Hematopoietic multipotent progenitor cell treated with erythropoietin and hydrocortisone succinate and interleukin-3 and kit ligand, for 17 days (in vitro differentiated cells): ENCODE data around the gene GRB10.

ENCODE experiments used
- DNase-seq: peaks from one replicate; pipeline ENCODE4 v3.0.0-alpha.2; 2015; ENCODE audit warnings: low spot score

Gene GRB10

GRCh38 chr7:50667789-50668226 is 114.9 kb downstream of the GRB10 start:
- no peak for DNase-seq

- DNase-seq = no peak
Observed at GRCh38 chr7:50667338-50667737, 115.4 kb downstream of the GRB10 start.

DNA sequence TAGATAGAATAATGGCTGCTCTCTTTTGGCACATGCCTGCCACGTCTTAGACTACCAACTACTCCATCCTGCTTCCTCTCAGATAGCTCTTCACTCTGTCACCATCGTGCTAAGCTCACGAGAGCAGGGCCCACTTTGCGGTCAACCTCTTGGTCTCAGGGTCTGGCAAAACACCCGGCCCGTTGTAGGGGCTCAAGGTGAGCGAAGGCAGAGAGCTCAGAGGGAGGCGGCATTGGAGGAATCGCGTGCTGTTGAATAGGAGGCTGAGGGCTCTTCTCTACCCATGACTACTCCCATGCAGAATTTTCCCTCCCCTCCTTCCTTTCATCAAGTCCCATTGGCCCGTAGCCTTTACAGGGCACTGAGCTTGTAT is 116.6 kb downstream of the GRB10 start:
- no peak for DNase-seq

DNA sequence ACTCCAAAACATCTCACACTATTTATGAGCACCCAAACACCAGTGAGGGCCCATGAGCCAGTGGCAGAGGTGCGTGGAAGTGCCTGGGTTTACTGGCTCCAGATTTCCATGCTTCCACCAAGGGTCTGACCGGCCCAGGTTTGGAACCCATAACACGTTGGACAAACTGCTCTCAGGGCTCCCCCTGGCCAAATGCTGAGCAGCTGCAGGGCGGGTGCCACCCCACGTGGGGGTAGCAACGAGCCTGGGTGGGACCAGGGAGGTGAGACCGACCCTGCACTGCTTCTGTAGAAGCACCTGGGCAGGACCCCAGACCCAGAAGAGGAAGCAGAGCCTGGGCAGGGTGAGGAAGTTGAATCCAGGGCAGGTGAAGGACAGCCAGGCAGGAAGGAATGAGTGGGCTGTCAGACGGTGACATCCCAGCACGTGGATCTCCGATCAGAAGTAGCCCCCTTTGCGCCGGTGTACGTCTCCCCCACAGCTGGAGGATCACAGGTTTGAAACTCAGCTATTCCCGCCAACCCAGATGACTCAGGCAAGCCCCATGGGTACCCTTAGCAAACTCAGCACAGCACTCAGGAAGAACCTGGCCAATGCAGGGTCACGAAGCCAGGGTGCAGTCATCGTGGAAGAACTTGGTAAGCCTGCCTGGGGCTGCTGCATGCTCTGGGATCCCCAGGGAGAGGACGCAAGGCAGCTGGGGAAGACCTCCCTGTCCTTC is 117.1 kb downstream of the GRB10 start:
- no peak for DNase-seq

DNA sequence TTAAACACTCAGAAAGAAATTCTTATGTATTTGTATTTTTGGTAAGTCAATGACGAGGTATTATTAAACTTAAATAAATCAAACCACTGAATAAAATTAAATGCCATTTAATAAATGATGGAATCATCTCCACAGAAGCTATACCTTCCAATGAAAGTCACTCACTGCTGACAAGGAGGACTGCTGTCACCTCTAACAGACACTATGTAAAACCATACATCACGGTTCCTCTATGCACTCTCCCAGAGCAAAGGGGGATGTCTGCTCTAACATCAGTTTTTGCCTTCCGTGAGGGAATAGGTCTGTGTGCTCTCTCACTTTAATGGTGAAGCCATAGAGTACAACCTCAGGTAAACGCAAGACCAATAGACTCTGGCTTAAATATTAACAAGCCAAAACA is 117.8 kb downstream of the GRB10 start:
- DNase-seq = no peak

DNA sequence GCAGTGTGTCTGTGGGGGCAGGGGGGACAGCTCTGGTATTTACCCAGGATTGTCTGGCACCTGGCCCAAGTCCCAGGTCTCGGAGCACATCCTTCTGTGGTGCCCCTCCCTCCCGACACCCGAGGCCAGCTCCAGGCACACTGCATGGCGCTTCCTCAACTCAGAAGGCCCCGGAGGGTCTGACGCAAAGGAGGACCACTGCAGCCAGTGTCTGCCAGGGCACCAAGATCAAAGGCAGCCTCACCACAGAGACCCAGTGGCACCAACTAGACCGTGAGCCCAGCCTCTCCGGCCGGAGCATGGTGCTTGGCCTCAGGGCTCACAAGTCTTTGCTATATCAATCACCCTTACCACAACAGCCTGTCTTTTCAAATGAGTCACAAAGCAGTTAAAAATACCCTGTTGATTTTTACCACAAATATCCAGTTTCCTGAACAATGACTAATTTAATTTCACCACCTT is 118.2 kb downstream of the GRB10 start:
- no peak for DNase-seq

DNA sequence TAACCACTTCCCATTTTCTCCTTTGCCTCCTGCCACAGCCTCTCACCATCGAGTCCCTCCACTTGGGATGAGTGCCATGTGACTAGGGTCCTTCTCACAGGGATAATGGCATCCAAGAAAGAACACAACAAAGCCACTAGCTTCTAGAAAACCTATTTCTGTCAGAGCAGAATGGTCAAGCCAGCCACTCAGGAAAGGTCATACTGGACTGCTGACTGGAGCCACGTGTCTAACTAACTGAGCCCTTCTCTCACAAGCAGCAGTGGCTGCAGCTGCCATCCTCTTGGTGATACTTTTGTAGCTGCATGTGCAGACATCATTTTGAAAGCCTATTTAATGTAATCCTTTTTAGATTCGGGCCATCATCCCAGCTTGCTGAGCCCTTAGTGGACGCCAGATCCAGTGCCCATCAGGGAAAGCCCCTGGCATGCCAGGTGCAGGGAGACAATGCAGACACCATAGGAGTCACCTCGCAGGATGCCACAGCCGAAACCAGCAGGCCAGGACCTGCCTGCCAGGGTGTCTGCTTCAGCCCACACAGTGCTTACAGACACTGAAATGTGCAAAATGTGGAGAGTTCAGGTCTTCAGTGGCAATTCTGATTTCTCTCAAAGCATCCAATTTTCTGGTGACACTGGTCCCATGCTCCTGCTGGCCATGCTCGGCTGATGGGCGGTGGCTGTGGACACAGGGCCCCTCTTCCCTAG is 119.1 kb downstream of the GRB10 start:
- DNase-seq = no peak

DNA sequence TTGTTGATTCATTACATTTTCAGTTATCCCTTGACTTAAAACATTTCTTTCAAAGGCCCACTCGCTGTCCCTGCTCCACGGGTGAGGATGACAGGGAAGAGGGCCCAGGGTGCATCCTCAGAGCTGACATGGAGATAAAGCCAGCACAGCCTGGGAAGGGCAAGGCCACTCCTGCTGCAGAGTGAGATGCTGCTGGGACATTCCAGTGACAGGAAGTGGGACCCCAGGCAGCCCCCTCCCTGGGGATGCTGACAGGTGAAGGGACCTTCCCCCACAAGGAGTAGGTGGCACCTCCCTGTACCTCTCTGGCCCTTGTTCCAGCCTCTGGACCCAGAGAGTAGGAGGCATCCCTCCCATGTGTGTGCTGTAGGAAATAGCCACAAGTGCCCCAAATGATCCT is 119.7 kb downstream of the GRB10 start:
- no peak for DNase-seq

DNA sequence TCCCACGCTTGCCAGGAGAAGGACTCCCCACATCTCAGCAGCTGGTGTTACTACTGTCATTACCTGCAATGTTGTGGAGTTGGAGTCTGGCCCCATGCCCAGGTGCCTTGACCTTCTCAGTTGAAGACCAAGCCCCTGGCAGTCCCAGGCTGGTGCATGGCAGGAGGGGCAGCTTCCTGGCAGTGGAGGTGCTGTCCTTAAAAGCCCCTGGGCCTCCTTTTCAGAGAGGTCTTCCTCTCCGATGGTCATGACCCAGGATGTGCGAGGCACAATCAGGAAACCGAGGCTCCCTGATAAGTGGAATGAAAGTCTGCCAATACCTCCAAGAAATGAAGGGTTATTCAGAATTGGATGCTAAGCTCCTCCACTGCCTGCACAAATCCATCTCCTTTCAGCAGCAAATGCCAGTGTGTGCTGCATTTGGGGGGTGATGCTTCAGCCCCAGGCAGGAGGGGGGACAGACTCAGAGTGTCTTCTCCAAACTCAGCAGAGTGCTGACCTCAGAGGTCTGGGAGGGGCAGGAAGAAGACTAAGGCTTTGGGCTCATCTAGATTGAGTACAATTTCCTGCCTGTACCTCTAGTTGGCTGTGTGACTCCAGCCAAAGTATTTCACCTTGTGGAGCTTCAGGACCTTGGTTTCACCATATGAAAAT is 120.5 kb downstream of the GRB10 start:
- no peak for DNase-seq

DNA sequence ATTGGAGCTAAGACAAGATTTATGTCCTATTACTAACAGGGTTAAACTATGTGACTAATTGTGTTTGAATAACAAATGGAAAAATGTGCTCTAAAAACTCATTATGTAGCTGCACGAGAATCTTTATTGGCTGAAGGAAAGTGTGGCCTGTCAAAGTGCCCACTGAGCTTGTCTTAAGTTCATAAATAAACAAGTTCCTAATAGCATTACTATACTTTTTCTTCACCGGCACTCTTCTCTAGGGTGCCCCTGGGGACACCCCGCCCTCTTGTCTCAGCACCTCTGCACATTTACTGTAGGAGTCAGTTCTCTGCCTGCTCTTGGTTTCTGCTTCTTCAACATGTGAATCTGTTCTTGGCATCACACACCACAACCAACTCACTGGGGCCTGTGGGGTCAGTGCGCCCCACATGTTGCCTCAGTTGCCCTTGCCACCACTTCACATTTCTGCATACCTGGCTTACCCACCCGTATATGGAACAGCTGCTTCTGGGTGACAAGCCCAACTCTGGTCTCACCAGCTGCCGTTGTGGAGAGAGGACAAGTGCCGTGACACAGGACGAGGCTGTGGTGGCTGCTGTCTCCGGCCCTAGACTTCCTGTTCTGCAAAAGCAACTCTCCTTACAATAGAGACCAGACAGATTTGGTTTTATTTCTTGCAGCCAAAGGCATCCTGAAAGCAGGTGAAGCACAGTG is 121.2 kb downstream of the GRB10 start:
- no peak for DNase-seq

- DNase-seq = no peak
Observed at GRCh38 chr7:50660830-50661175, 121.9 kb downstream of the GRB10 start.

DNA sequence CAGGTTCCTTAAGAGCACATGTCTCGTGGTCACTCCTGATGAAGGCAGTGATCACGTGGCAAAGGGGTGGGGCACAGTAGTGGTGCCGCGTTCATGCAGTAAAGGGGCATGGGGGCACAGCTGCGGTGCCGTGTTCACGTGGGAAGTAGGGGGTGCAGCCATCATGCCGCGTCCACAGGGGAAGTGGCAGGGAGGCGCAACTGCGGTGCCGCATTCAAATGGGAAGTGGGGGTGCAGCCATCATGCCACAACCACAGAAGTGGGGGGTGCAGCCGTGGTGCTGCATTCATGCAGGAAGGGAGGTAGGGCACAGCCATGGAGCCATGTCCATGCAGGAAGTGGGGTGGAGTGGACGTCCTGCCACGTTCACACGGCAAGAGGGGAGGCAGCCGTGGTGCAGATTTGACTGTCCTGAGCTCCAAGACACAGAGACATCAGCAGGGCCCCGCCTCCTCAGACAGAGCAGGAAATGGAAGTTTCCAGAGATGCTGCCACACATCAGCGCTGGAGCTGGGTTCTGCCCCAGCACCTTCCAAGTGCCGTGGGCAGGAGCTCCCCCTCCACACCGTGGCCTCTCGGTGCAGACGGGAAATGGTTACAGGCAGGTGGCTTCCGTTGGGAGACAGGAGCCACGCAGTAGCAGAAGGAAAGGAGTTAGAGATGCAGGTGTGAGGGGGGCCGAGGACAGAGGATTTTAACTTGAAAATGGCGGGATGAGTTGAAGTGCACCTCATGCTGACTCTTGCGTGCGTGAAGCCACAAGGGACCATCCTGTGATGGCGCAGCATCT is 122.5 kb downstream of the GRB10 start:
- no peak for DNase-seq

DNA sequence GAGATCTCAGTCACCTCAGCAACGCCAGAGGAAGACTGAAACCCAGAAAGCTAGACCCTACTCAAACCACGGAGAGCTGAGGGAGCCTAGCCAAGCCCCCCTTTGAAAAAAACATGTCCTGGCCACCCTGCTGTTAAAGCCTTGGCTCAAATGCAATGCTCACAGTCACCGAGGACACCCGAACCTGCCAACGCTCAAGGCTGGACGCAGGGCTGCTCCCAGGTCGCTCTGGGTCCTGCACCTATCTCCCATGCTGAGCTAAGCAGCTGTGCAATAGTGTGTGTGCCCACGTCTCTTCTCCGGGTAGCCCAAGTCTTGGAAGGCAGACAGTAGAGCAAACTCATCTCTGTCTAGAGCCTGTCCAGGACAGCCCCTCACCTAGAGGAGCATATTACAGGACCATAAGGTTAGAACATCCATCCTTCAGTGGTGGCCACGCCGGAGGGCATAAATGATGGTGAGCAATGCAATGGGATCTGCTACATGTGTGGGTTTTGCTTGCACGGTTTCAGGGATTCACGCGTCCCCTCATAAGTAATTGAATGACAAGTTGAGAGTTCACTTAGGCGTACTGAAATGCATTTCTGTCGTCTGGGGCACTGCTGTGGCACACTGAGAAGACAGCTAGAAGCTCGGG is 123.2 kb downstream of the GRB10 start:
- no peak for DNase-seq

DNA sequence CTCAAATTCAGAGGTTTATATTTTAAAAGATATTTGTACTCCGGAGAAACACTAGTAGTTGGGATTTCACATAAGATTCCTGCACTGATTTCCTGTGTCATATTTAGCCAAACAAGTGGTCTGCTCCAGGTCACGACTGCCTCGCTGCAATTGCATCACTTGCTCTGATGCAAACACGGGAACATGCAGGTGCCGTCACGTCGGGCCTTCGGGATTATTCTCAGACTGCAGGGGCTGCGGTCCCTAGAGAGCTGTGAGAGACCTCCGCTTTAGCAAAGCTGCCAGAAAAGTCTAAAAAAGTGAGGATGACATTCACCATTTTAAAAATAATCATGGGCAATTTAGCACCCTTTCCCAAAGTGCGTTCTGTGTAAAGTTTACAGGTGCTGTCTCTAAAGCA is 124.0 kb downstream of the GRB10 start:
- DNase-seq = no peak

- no peak for DNase-seq
Observed at GRCh38 chr7:50657912-50658311, 124.8 kb downstream of the GRB10 start.

DNA sequence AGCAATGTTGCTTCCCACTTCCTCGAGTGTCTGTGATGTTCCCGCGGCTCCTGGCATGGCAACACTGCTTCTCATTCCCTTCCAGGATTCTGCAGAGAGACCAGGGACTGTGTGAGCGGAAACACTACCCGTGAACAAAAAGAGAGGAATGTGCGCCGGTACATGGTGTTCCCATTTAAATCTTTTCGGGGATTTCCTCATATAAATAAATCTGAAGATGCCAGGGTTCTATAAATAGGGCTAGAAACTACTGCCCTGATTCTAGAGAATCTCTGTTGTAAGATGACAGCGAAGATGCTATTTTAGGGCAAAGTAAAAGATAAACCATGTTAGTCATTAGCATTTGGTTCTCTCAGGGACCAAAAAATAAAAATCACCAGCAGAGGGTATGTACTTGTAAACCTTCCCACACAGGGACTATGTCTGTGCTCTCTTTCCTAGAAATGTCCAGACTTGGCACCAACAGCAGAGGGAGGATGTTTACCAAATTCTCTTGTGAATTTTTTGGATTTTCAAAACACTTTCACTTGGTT is 125.3 kb downstream of the GRB10 start:
- no peak for DNase-seq

GRCh38 chr7:50656141-50656895 is 126.4 kb downstream of the GRB10 start:
- DNase-seq = no peak

GRCh38 chr7:50655490-50655889 is 127.2 kb downstream of the GRB10 start:
- DNase-seq = no peak

DNA sequence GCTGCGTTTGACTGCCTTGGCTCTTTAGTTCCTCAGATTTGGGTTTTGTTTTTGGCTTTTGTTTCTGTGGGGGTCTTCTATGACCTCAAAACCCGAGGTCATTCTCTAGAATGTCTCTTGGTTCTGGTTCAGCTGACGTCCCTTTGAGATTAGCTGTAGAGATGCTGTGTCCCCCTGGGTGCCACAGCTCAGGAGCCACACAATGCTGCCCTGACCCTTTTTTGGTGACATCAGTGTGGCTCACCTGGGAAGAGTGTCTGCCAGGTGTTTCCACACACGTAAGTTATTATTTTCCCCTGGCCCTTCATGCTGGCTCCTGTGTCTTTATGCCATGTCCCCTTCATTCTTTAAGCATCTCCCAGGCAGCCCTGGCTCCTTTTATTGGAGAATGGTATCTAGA is 127.7 kb downstream of the GRB10 start:
- no peak for DNase-seq

GRCh38 chr7:50653981-50654425 is 128.7 kb downstream of the GRB10 start:
- no peak for DNase-seq
